GM21447 (cell line): Measurements from ENCODE around the gene ACKR3.

ENCODE experiments used
- ATAC-seq: cut with Tn5 transposase; IDR thresholded peaks from one replicate; pipeline ENCODE4 v1.9.1; 2021; ENCODE audit not compliant: unreplicated experiment

The ACKR3 gene

GRCh38 chr2:236607471-236608187 is 38.0 kb downstream of the ACKR3 start:
- ATAC-seq: no peak

GRCh38 chr2:236608188-236608525 is 38.5 kb downstream of the ACKR3 start:
- ATAC-seq: no peak

- no peak for ATAC-seq
These were observed 39.1 kb downstream of the ACKR3 start for GRCh38 chr2:236608710-236609109.

- ATAC-seq: no peak
These were observed 41.6 kb downstream of the ACKR3 start for GRCh38 chr2:236610991-236611821.

- no peak for ATAC-seq
These were observed 43.1 kb downstream of the ACKR3 start for GRCh38 chr2:236612737-236613136.

- no peak for ATAC-seq
These were observed 44.0 kb downstream of the ACKR3 start for GRCh38 chr2:236613612-236614011.

- ATAC-seq: no peak
These were observed 44.9 kb downstream of the ACKR3 start for GRCh38 chr2:236614551-236614950.

GRCh38 chr2:236616031-236616430 is 46.4 kb downstream of the ACKR3 start:
- no peak for ATAC-seq

GRCh38 chr2:236616624-236617023 is 47.0 kb downstream of the ACKR3 start:
- ATAC-seq: no peak

- no peak for ATAC-seq
These were observed 47.7 kb downstream of the ACKR3 start for GRCh38 chr2:236617221-236617737.

- no peak for ATAC-seq
These were observed 48.2 kb downstream of the ACKR3 start for GRCh38 chr2:236617796-236618195.

GRCh38 chr2:236618370-236618769 is 48.7 kb downstream of the ACKR3 start:
- ATAC-seq: no peak

GRCh38 chr2:236619910-236620612 is 50.4 kb downstream of the ACKR3 start:
- no peak for ATAC-seq

GRCh38 chr2:236621786-236622185 is 52.2 kb downstream of the ACKR3 start:
- no peak for ATAC-seq

- no peak for ATAC-seq
These were observed 52.6 kb downstream of the ACKR3 start for GRCh38 chr2:236622201-236622600.

- no peak for ATAC-seq
These were observed 53.0 kb downstream of the ACKR3 start for GRCh38 chr2:236622660-236623059.

- no peak for ATAC-seq
These were observed 54.2 kb downstream of the ACKR3 start for GRCh38 chr2:236623816-236624215.

- ATAC-seq: no peak
These were observed 55.6 kb downstream of the ACKR3 start for GRCh38 chr2:236625156-236625690.

GRCh38 chr2:236626391-236627150 is 56.9 kb downstream of the ACKR3 start:
- ATAC-seq: no peak

GRCh38 chr2:236627193-236627592 is 57.6 kb downstream of the ACKR3 start:
- ATAC-seq: no peak

- no peak for ATAC-seq
These were observed 58.2 kb downstream of the ACKR3 start for GRCh38 chr2:236627841-236628240.
